Tibial nerve (tissue), 4 donors: Measurements from ENCODE around the gene GOSR1. TPM values are rescaled to one million over a fixed set of nuclear protein-coding genes. Genes with fewer than 3 reads are reported as not detected.
"Not testable (repeated sequence)": the region's sequence is repeated elsewhere in the genome, so short reads cannot be mapped to it uniquely, and the experiment has no call there.

ENCODE experiments used
- DNase-seq, 2 donors: peaks; one replicate each; pipeline ENCODE4 v3.0.0-alpha.2; 2019; ENCODE audit warnings: low spot score in 2 of 2
- H3K27ac ChIP-seq, 4 donors: fragments of 200-600 bp; sonication (generic) in 3 of 4; one replicate each; pipeline ENCODE4 v1.5.1; 2017 to 2019; ENCODE audit warnings: mild to moderate bottlenecking in 1 of 4
- H3K27me3 ChIP-seq, 2 donors: fragments of 200-600 bp; sonication (generic) in 1 of 2; one replicate each; pipeline versions ENCODE4 v1.5.1 to v1.6.0; 2017 to 2019
- H3K36me3 ChIP-seq, 3 donors: fragments of 200-600 bp; sonication (generic); one replicate each; pipeline ENCODE4 v1.5.1; 2018 to 2019
- H3K4me1 ChIP-seq, 4 donors: fragments of 200-600 bp; sonication (generic) in 3 of 4; one replicate each; pipeline ENCODE4 v1.5.1; 2017 to 2019
- H3K4me3 ChIP-seq, 4 donors: fragments of 200-600 bp; sonication (generic) in 3 of 4; one replicate each; pipeline ENCODE4 v1.5.1; 2017 to 2019; ENCODE audit warnings: mild to moderate bottlenecking in 1 of 4, moderate library complexity in 1 of 4
- H3K9me3 ChIP-seq, 4 donors: fragments of 200-600 bp; sonication (generic) in 3 of 4; one replicate each; pipeline ENCODE4 v1.5.1; 2017 to 2019
- CTCF ChIP-seq, 5 experiments: fragments of 200-600 bp in 3 of 5; fragments of 450-650 bp in 2 of 5; sonication (generic) in 3 of 5; IDR thresholded peaks; one replicate each; pipeline ENCODE4 v1.5.1; 2016 to 2019; ENCODE audit warnings: antibody characterized with exemption in 5 of 5, mild to moderate bottlenecking in 3 of 5, moderate library complexity in 2 of 5
- EP300 ChIP-seq, 2 donors: sonication (generic); formaldehyde crosslinking; IDR thresholded peaks; one replicate each; pipeline ENCODE4 v1.6.1; 2017; ENCODE audit warnings: antibody characterized with exemption in 2 of 2, mild to moderate bottlenecking in 1 of 2
- POLR2A ChIP-seq, 2 donors: fragments of 450-650 bp; IDR thresholded peaks; one replicate each; pipeline ENCODE4 v1.6.1; 2017; ENCODE audit warnings: antibody characterized with exemption in 2 of 2, mild to moderate bottlenecking in 2 of 2, moderate library complexity in 2 of 2
- WGBS, 2 donors: methylation state at CpG; one replicate each; pipeline ENCODE4 v1.1.5; 2018; 5-methylcytosine and 5-hydroxymethylcytosine counted together
- total RNA-seq, 4 donors: library from RNA; depleted of rRNA; stranded (reverse); fragments of >200 nt; gene quantifications; one replicate each; pipeline ENCODE4 v1.1.0, GENCODE V29; 2016

The GOSR1 gene
- total RNA-seq, 4 donors from 2014 or later = 20.7 to 37.1 (median 26.4) TPM

- H3K4me3 ChIP-seq = no peak overlapping the region
- no peak overlapping the region for H3K27ac ChIP-seq
- no peak for DNase-seq
- TF ChIP-seq POLR2A (IDR thresholded peaks at IDR 0.05) (no peak), CTCF (IDR thresholded peaks at IDR 0.05) (no peak), EP300 (IDR thresholded peaks at IDR 0.05) (no peak)
- WGBS, 2 donors = 79 to 84% methylated on average over 2 of the region's 2 CpGs
- no peaks in the 10 kb centered on the region for H3K4me1 ChIP-seq
- H3K9me3 ChIP-seq = no peaks in the 10 kb centered on the region
- H3K27me3 ChIP-seq = no peaks in the 10 kb centered on the region
- peaks cover 0 to 19% (median 0%) of the 10 kb centered on the region in 3 donors for H3K36me3 ChIP-seq
Observed at GRCh38 chr17:30545024-30545423, 67.8 kb downstream of the GOSR1 start.

- DNase-seq = no peak
- TF ChIP-seq EP300 (IDR thresholded peaks at IDR 0.05) (no peak), CTCF (IDR thresholded peaks at IDR 0.05) (no peak), POLR2A (IDR thresholded peaks at IDR 0.05) (no peak)
- H3K9me3 ChIP-seq = no peaks in the 10 kb centered on the region
- no peaks in the 10 kb centered on the region for H3K27me3 ChIP-seq
- H3K36me3 ChIP-seq = peaks cover 0 to 35% (median 0%) of the 10 kb centered on the region in 3 donors
- WGBS, 2 donors = 88 to 92% methylated on average over 12 to 15 of the region's 15 CpGs
- H3K4me1 ChIP-seq = no peaks in the 10 kb centered on the region
- no peak overlapping the region for H3K4me3 ChIP-seq
- no peak overlapping the region for H3K27ac ChIP-seq
Observed at GRCh38 chr17:30547778-30548573, 70.8 kb downstream of the GOSR1 start.

- H3K4me3 ChIP-seq, H3K27me3 ChIP-seq, H3K4me1 ChIP-seq, H3K27ac ChIP-seq, DNase-seq, H3K9me3 ChIP-seq: not testable (repeated sequence)
- 83 to 92% methylated on average over 4 of the region's 4 CpGs for WGBS, 2 donors
- H3K36me3 ChIP-seq = peaks cover 0 to 35% (median 0%) of the 10 kb centered on the region in 3 donors
Observed at GRCh38 chr17:30549181-30549580, 72.0 kb downstream of the GOSR1 start.

GRCh38 chr17:30549864-30550511 lies 72.8 kb downstream of the GOSR1 start:
- Histone ChIP-seq H3K4me1 (no peaks in the 10 kb centered on the region), H3K27ac (no peak overlapping the region), H3K36me3 (peaks cover 0 to 35% (median 0%) of the 10 kb centered on the region in 3 donors), H3K27me3 (no peaks in the 10 kb centered on the region), H3K9me3 (no peaks in the 10 kb centered on the region), H3K4me3 (no peak overlapping the region)
- WGBS, 2 donors = 79 to 80% methylated on average over 15 of the region's 15 CpGs
- TF ChIP-seq POLR2A (IDR thresholded peaks at IDR 0.05) (no peak), CTCF (IDR thresholded peaks at IDR 0.05) (no peak), EP300 (IDR thresholded peaks at IDR 0.05) (no peak)
- no peak for DNase-seq

- Histone ChIP-seq H3K4me3 (no peak overlapping the region), H3K36me3 (peaks cover 0 to 35% (median 0%) of the 10 kb centered on the region in 3 donors), H3K4me1 (no peaks in the 10 kb centered on the region), H3K27ac (no peak overlapping the region), H3K9me3 (no peaks in the 10 kb centered on the region), H3K27me3 (no peaks in the 10 kb centered on the region)
- TF ChIP-seq POLR2A (IDR thresholded peaks at IDR 0.05) = no peak
- TF ChIP-seq CTCF (IDR thresholded peaks at IDR 0.05) = no peak
- TF ChIP-seq EP300 (IDR thresholded peaks at IDR 0.05) = no peak
- no peak for DNase-seq
- WGBS, 2 donors = 54 to 74% methylated on average over 10 of the region's 10 CpGs
Observed at GRCh38 chr17:30550512-30551273, 73.5 kb downstream of the GOSR1 start.

GRCh38 chr17:30551274-30551995 lies 74.2 kb downstream of the GOSR1 start:
- H3K4me1 ChIP-seq, H3K9me3 ChIP-seq, H3K27ac ChIP-seq, DNase-seq, H3K27me3 ChIP-seq, H3K4me3 ChIP-seq: not testable (repeated sequence)
- H3K36me3 ChIP-seq = peaks cover 0 to 41% (median 0%) of the 10 kb centered on the region in 3 donors
- WGBS, 2 donors = 68 to 69% methylated on average over 6 to 9 of the region's 9 CpGs
